HepG2 (cell line): ENCODE data around the gene ABHD3. TPM values are rescaled to one million over a fixed set of nuclear protein-coding genes. Genes with fewer than 3 reads are reported as not detected.
A peak's percentile ranks its signal among the peaks of the same experiment; 100 is the strongest.

Source experiments
- CBX2 ChIP-seq, 2 experiments: fragments of 200-600 bp in 1 of 2; sonication (generic); formaldehyde crosslinking in 1 of 2; IDR thresholded peaks; 2 replicates each; pipeline versions ENCODE4 v1.7.0 to v1.8.1; 2018 to 2022; ENCODE audit warnings: low read depth in 2 of 2, low read length in 1 of 2, mild to moderate bottlenecking in 1 of 2, missing genetic modification reagents in 1 of 2
- CREM ChIP-seq, 2 experiments: sonication (generic) in 1 of 2; formaldehyde crosslinking in 1 of 2; IDR thresholded peaks; 2 replicates each; pipeline versions ENCODE4 v1.4.0 to v1.6.1; 2016 to 2020; ENCODE audit warnings: antibody characterized with exemption in 1 of 2, mild to moderate bottlenecking in 1 of 2, missing genetic modification reagents in 1 of 2
- ELF4 ChIP-seq: sonication (generic); formaldehyde crosslinking; IDR thresholded peaks from 2 replicates; pipeline ENCODE4 v1.5.0; 2020; ENCODE audit warnings: missing genetic modification reagents, mild to moderate bottlenecking, moderate library complexity, borderline replicate concordance
- FOXC1 ChIP-seq: sonication (generic); formaldehyde crosslinking; IDR thresholded peaks from 2 replicates; pipeline ENCODE4 v1.8.0; 2022; ENCODE audit warnings: mild to moderate bottlenecking, missing genetic modification reagents, borderline replicate concordance
- HHEX ChIP-seq: IDR thresholded peaks from 2 replicates; pipeline ENCODE4 v1.6.1; 2016; ENCODE audit warnings: control low read depth
- PAX8 ChIP-seq: sonication (generic); formaldehyde crosslinking; IDR thresholded peaks from 2 replicates; pipeline ENCODE4 v1.8.0; 2022; ENCODE audit warnings: mild to moderate bottlenecking, missing genetic modification reagents, borderline replicate concordance
- RFX1 ChIP-seq: fragments of 450-650 bp; IDR thresholded peaks from 2 replicates; pipeline ENCODE4 v1.6.1; 2017
- ZNF180 ChIP-seq: sonication (generic); formaldehyde crosslinking; IDR thresholded peaks from 2 replicates; pipeline ENCODE4 v1.4.0; 2020; ENCODE audit warnings: low read depth, missing genetic modification reagents, borderline replicate concordance
- ZNF431 ChIP-seq: sonication (generic); formaldehyde crosslinking; IDR thresholded peaks from 2 replicates; pipeline ENCODE4 v1.9.0; 2022; ENCODE audit warnings: missing genetic modification reagents, low read depth, mild to moderate bottlenecking, borderline replicate concordance
- ZNF44 ChIP-seq: sonication (generic); formaldehyde crosslinking; IDR thresholded peaks from 2 replicates; pipeline ENCODE4 v1.5.1; 2020; ENCODE audit warnings: mild to moderate bottlenecking, missing genetic modification reagents
- ZNF451 ChIP-seq: sonication (generic); formaldehyde crosslinking; IDR thresholded peaks from 2 replicates; pipeline ENCODE4 v1.5.0; 2020; ENCODE audit warnings: mild to moderate bottlenecking, missing genetic modification reagents
- polyA plus RNA-seq, 8 experiments: library from polyadenylated mRNA; depleted of rRNA in 3 of 8; stranded (reverse) in 7 of 8; unstranded in 1 of 8; fragments of >200 nt; fragmentation: Illumina TruSeq in 4 of 8; extraction: Trizol in 4 of 8; gene quantifications; 2 replicates each; pipeline versions ENCODE4 v1.2.1 to v1.2.3, GENCODE V29; 2011 to 2016; ENCODE audit warnings: low read depth in 4 of 8, missing spikeins in 1 of 8, mixed read lengths in 1 of 8; ENCODE audit not compliant: insufficient read depth in 1 of 8
- total RNA-seq, 5 experiments: library from RNA; depleted of rRNA; stranded (reverse); fragments of >200 nt; fragmentation: Illumina TruSeq; extraction: Trizol; gene quantifications; 2 replicates each; pipeline ENCODE4 v1.2.3, GENCODE V29; 2016; ENCODE audit warnings: low read depth in 1 of 5
- TF ChIP-seq, protein P1 (sequence below): sonication (generic); formaldehyde crosslinking; IDR thresholded peaks from 2 replicates; pipeline ENCODE4 v1.4.0; 2020; ENCODE audit warnings: missing genetic modification reagents, mild to moderate bottlenecking, borderline replicate concordance
- TF ChIP-seq, protein P2 (sequence below): sonication (generic); formaldehyde crosslinking; IDR thresholded peaks from 2 replicates; pipeline ENCODE4 v1.5.0; 2020; ENCODE audit warnings: mild to moderate bottlenecking, missing genetic modification reagents, moderate library complexity
- TF ChIP-seq, protein P3 (sequence below): sonication (generic); formaldehyde crosslinking; IDR thresholded peaks from 2 replicates; pipeline ENCODE4 v1.4.0; 2020; ENCODE audit warnings: missing genetic modification reagents
- TF ChIP-seq, protein P4 (sequence below): sonication (generic); formaldehyde crosslinking; IDR thresholded peaks from 2 replicates; pipeline ENCODE4 v1.4.0; 2020; ENCODE audit warnings: missing genetic modification reagents, mild to moderate bottlenecking, borderline replicate concordance
- TF ChIP-seq, protein P5 (sequence below): sonication (generic); formaldehyde crosslinking; IDR thresholded peaks from 2 replicates; pipeline ENCODE4 v1.8.0; 2022; ENCODE audit warnings: missing genetic modification reagents, mild to moderate bottlenecking, moderate library complexity, borderline replicate concordance

ABHD3 gene
- total and polyA plus RNA-seq, 2 of the 13 experiments (the other 11 are each of a cell fraction or from before 2014, with no cell fraction given), result 32.1 to 40.2 TPM

DNA sequence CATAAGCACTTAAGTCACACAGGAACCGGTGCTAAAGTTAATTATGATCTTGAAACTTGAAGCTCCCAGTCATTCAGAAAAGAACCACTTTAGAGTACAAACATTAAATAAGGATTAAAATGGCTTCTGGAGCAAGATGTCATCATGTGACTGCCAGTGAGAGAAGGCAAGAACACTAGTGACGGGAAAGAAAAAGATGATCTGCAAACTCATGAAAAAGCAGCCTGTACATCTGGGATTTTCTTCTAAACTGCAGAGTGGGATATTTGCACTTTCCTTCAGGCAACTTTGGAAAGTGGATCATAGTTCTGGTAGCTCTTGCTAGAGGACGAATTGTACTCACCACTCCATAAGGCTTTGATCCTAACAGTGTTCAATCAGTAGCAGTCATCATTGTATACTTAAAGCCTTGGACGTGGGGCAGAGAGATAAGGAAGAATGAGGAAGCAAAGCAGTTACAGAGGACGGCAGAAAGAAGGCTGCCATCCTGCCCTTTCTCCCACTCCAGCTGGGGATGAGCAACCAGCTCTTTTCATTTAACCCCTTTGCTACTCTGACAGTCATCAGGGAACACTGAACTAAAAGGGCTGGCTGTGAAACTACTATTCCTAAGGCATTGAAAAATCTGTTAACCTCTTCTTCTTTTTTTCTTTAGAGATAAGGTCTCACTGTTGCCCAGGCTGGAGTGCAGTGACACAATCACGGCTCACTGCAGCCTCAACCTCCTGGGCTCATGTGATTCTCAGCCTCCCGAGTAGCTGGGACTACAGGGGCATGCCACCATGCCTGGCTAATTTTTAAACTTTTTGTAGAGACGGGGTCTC lies 18.1 kb downstream of the ABHD3 start (continued):
- peak; percentile 78; the same call in 1 of the 2 replicates for TF ChIP-seq ELF4 (CRISPR knock-in tag)
- no peak for TF ChIP-seq ZNF451 (CRISPR knock-in tag)
- TF ChIP-seq, protein P1, sequence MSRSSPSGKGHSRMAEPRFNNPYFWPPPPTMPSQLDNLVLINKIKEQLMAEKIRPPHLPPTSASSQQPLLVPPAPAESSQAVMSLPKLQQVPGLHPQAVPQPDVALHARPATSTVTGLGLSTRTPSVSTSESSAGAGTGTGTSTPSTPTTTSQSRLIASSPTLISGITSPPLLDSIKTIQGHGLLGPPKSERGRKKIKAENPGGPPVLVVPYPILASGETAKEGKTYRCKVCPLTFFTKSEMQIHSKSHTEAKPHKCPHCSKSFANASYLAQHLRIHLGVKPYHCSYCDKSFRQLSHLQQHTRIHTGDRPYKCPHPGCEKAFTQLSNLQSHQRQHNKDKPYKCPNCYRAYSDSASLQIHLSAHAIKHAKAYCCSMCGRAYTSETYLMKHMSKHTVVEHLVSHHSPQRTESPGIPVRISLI, result no peak
- TF ChIP-seq ZNF180 (CRISPR knock-in tag), result no peak
- peak; percentile 36; the same call in 1 of the 2 replicates for TF ChIP-seq HHEX
- TF ChIP-seq, protein P2, sequence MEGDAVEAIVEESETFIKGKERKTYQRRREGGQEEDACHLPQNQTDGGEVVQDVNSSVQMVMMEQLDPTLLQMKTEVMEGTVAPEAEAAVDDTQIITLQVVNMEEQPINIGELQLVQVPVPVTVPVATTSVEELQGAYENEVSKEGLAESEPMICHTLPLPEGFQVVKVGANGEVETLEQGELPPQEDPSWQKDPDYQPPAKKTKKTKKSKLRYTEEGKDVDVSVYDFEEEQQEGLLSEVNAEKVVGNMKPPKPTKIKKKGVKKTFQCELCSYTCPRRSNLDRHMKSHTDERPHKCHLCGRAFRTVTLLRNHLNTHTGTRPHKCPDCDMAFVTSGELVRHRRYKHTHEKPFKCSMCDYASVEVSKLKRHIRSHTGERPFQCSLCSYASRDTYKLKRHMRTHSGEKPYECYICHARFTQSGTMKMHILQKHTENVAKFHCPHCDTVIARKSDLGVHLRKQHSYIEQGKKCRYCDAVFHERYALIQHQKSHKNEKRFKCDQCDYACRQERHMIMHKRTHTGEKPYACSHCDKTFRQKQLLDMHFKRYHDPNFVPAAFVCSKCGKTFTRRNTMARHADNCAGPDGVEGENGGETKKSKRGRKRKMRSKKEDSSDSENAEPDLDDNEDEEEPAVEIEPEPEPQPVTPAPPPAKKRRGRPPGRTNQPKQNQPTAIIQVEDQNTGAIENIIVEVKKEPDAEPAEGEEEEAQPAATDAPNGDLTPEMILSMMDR (CRISPR knock-in tag), result no peak
- no peak for TF ChIP-seq RFX1
- no peak for TF ChIP-seq FOXC1 (CRISPR knock-in tag)
- no peak for TF ChIP-seq ZNF44 (CRISPR knock-in tag)
- TF ChIP-seq, protein P3, sequence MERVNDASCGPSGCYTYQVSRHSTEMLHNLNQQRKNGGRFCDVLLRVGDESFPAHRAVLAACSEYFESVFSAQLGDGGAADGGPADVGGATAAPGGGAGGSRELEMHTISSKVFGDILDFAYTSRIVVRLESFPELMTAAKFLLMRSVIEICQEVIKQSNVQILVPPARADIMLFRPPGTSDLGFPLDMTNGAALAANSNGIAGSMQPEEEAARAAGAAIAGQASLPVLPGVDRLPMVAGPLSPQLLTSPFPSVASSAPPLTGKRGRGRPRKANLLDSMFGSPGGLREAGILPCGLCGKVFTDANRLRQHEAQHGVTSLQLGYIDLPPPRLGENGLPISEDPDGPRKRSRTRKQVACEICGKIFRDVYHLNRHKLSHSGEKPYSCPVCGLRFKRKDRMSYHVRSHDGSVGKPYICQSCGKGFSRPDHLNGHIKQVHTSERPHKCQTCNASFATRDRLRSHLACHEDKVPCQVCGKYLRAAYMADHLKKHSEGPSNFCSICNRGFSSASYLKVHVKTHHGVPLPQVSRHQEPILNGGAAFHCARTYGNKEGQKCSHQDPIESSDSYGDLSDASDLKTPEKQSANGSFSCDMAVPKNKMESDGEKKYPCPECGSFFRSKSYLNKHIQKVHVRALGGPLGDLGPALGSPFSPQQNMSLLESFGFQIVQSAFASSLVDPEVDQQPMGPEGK (CRISPR knock-in tag), result peak; percentile 43
- TF ChIP-seq PAX8 (CRISPR knock-in tag), result no peak
- no peak; the same call in 1 of the 2 replicates for TF ChIP-seq ZNF431 (CRISPR knock-in tag)
- TF ChIP-seq, protein P4, sequence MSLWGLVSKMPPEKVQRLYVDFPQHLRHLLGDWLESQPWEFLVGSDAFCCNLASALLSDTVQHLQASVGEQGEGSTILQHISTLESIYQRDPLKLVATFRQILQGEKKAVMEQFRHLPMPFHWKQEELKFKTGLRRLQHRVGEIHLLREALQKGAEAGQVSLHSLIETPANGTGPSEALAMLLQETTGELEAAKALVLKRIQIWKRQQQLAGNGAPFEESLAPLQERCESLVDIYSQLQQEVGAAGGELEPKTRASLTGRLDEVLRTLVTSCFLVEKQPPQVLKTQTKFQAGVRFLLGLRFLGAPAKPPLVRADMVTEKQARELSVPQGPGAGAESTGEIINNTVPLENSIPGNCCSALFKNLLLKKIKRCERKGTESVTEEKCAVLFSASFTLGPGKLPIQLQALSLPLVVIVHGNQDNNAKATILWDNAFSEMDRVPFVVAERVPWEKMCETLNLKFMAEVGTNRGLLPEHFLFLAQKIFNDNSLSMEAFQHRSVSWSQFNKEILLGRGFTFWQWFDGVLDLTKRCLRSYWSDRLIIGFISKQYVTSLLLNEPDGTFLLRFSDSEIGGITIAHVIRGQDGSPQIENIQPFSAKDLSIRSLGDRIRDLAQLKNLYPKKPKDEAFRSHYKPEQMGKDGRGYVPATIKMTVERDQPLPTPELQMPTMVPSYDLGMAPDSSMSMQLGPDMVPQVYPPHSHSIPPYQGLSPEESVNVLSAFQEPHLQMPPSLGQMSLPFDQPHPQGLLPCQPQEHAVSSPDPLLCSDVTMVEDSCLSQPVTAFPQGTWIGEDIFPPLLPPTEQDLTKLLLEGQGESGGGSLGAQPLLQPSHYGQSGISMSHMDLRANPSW (CRISPR knock-in tag), result peak; percentile 51; the same call in 1 of the 2 replicates
- TF ChIP-seq, protein P5, sequence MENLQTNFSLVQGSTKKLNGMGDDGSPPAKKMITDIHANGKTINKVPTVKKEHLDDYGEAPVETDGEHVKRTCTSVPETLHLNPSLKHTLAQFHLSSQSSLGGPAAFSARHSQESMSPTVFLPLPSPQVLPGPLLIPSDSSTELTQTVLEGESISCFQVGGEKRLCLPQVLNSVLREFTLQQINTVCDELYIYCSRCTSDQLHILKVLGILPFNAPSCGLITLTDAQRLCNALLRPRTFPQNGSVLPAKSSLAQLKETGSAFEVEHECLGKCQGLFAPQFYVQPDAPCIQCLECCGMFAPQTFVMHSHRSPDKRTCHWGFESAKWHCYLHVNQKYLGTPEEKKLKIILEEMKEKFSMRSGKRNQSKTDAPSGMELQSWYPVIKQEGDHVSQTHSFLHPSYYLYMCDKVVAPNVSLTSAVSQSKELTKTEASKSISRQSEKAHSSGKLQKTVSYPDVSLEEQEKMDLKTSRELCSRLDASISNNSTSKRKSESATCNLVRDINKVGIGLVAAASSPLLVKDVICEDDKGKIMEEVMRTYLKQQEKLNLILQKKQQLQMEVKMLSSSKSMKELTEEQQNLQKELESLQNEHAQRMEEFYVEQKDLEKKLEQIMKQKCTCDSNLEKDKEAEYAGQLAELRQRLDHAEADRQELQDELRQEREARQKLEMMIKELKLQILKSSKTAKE, result no peak; the same call in 1 of the 2 replicates
- peak; percentile 82 for TF ChIP-seq CREM (IDR thresholded peaks at IDR 0.05)
- no peak for TF ChIP-seq CREM (CRISPR knock-in tag; IDR thresholded peaks at IDR 0.05)
- no peak for TF ChIP-seq CBX2 (IDR thresholded peaks at IDR 0.05; ENCODE audit: low read depth, low read length)
- no peak for TF ChIP-seq CBX2 (CRISPR knock-in tag; IDR thresholded peaks at IDR 0.05; ENCODE audit: low read depth)
